Astrocyte (in vitro differentiated cells and primary cell): ENCODE measurements around the gene PDGFA. TPM values are rescaled to one million over a fixed set of nuclear protein-coding genes. Genes with fewer than 3 reads are reported as not detected.

Source experiments
- DNase-seq: peaks from one replicate; pipeline ENCODE4 v3.0.0-alpha.2; 2010; ENCODE audit warnings: low read depth
- FAIRE-seq: peaks from 2 replicates; lab custom pipeline; 2011; peaks lifted over from hg19 to GRCh38; lab: Jason Lieb, UNC
- H2AFZ ChIP-seq: 2 replicates; pipeline ENCODE4 v1.6.0; 2012; ENCODE audit warnings: low read depth, low read length, inconsistent platforms
- H3K27ac ChIP-seq: 2 replicates; pipeline ENCODE4 v1.5.1; 2011; ENCODE audit warnings: low read depth, low read length, inconsistent platforms
- H3K27me3 ChIP-seq: 2 replicates; pipeline ENCODE4 v1.6.0; 2011; ENCODE audit warnings: low read length, inconsistent platforms; ENCODE audit not compliant: insufficient read depth
- H3K36me3 ChIP-seq: 2 replicates; pipeline ENCODE4 v1.5.1; 2011; ENCODE audit warnings: low read length, inconsistent platforms; ENCODE audit not compliant: insufficient read depth
- H3K4me1 ChIP-seq: 2 replicates; pipeline ENCODE4 v1.5.1; 2011; ENCODE audit warnings: low read length, inconsistent platforms; ENCODE audit not compliant: insufficient read depth
- H3K4me2 ChIP-seq: 2 replicates; pipeline ENCODE4 v1.6.0; 2012; ENCODE audit warnings: low read length, inconsistent platforms
- H3K4me3 ChIP-seq: 2 replicates; pipeline ENCODE4 v1.5.1; 2011; ENCODE audit warnings: low read depth, mild to moderate bottlenecking, low read length, inconsistent platforms; ENCODE audit not compliant: insufficient read depth
- H3K79me2 ChIP-seq: 2 replicates; pipeline ENCODE4 v1.6.0; 2012; ENCODE audit warnings: mild to moderate bottlenecking, low read length, inconsistent platforms; ENCODE audit not compliant: insufficient read depth
- H3K9ac ChIP-seq: 2 replicates; pipeline ENCODE4 v1.6.0; 2012; ENCODE audit warnings: mild to moderate bottlenecking, low read length, inconsistent platforms
- H3K9me3 ChIP-seq: 2 replicates; pipeline ENCODE4 v1.5.1; 2012; ENCODE audit warnings: low read depth, mild to moderate bottlenecking, low read length, inconsistent platforms; ENCODE audit not compliant: insufficient read depth
- H4K20me1 ChIP-seq: 2 replicates; pipeline ENCODE4 v1.6.0; 2012; ENCODE audit warnings: low read length, inconsistent platforms; ENCODE audit not compliant: insufficient read depth
- H3K27ac Mint-ChIP-seq: one replicate; pipeline ENCODE4 v1.8.0; 2021; ENCODE audit warnings: mild to moderate bottlenecking, mixed read lengths; ENCODE audit not compliant: unreplicated experiment
- H3K27me3 Mint-ChIP-seq: one replicate; pipeline ENCODE4 v1.8.0; 2021; ENCODE audit warnings: low read depth, mixed read lengths; ENCODE audit not compliant: unreplicated experiment
- H3K36me3 Mint-ChIP-seq: one replicate; pipeline ENCODE4 v1.8.0; 2021; ENCODE audit warnings: low read depth, mixed read lengths; ENCODE audit not compliant: unreplicated experiment
- H3K4me1 Mint-ChIP-seq: one replicate; pipeline ENCODE4 v1.8.0; 2021; ENCODE audit warnings: low read depth, mixed read lengths; ENCODE audit not compliant: unreplicated experiment
- H3K4me3 Mint-ChIP-seq: one replicate; pipeline ENCODE4 v1.8.0; 2021; ENCODE audit warnings: mild to moderate bottlenecking, moderate library complexity, mixed read lengths; ENCODE audit not compliant: unreplicated experiment
- H3K9me3 Mint-ChIP-seq: one replicate; pipeline ENCODE4 v1.8.0; 2021; ENCODE audit warnings: mild to moderate bottlenecking, mixed read lengths; ENCODE audit not compliant: unreplicated experiment
- EZH2 ChIP-seq: IDR thresholded peaks from 2 replicates; pipeline ENCODE4 v1.6.1; 2012; ENCODE audit warnings: mild to moderate bottlenecking, low read length, inconsistent platforms; ENCODE audit not compliant: insufficient read depth
- total RNA-seq: library from RNA; stranded (reverse); gene quantifications from 2 replicates; pipeline ENCODE4 v1.2.1, GENCODE V29; 2021
- TF ChIP-seq, protein P1 (sequence below): IDR thresholded peaks from 2 replicates; pipeline ENCODE4 v1.5.1; 2011; ENCODE audit warnings: low read depth, mild to moderate bottlenecking, inconsistent platforms, low read length, moderate library complexity; ENCODE audit not compliant: insufficient read depth

Gene PDGFA
- total RNA-seq, 1 donor from 2014 or later: 47.1 TPM

DNA sequence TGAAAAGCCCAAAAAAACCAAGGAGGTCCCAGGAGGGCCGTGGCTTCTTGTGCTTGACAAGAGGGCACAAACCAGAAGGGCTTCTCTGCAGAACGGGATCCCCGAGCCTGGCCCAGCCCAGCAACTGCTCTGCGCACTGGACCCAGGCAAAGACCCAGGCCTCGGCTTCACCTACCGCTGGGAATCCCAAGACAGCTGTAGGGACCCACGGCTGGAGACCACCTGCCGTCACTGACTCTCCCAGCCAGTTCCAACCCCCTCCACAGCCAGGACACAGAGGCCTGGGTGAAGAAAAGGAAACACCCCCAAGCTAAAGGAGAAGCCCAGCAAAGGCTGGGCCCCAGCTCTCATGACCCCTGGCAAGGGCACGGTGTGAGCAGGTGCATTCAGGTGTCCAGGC lies 24.3 kb downstream of the PDGFA start:
- FAIRE-seq (no peak), DNase-seq (no peak)
- Histone ChIP-seq H3K9me3 (no peaks in the 10 kb centered on the region), H4K20me1 (peaks cover 34% of the 10 kb centered on the region), H3K4me3 (no peak overlapping the region), H3K27me3 (peaks cover under 1% of the 10 kb centered on the region), H3K36me3 (peaks cover 21% of the 10 kb centered on the region), H3K4me1 (no peaks in the 10 kb centered on the region), H3K9ac (no peak overlapping the region), H3K4me2 (no peak overlapping the region), H3K79me2 (peaks cover 3% of the 10 kb centered on the region), H2AFZ (no peak overlapping the region), H3K27ac (no peak overlapping the region)
- Mint-ChIP-seq H3K4me1 (no peaks in the 10 kb centered on the region), H3K4me3 (no peak overlapping the region), H3K27ac (no peak overlapping the region), H3K9me3 (no peaks in the 10 kb centered on the region), H3K36me3 (peaks cover 19% of the 10 kb centered on the region), H3K27me3 (peaks cover 3% of the 10 kb centered on the region)
- TF ChIP-seq, protein P1, sequence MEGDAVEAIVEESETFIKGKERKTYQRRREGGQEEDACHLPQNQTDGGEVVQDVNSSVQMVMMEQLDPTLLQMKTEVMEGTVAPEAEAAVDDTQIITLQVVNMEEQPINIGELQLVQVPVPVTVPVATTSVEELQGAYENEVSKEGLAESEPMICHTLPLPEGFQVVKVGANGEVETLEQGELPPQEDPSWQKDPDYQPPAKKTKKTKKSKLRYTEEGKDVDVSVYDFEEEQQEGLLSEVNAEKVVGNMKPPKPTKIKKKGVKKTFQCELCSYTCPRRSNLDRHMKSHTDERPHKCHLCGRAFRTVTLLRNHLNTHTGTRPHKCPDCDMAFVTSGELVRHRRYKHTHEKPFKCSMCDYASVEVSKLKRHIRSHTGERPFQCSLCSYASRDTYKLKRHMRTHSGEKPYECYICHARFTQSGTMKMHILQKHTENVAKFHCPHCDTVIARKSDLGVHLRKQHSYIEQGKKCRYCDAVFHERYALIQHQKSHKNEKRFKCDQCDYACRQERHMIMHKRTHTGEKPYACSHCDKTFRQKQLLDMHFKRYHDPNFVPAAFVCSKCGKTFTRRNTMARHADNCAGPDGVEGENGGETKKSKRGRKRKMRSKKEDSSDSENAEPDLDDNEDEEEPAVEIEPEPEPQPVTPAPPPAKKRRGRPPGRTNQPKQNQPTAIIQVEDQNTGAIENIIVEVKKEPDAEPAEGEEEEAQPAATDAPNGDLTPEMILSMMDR: no peak
- TF ChIP-seq EZH2: no peak

DNA sequence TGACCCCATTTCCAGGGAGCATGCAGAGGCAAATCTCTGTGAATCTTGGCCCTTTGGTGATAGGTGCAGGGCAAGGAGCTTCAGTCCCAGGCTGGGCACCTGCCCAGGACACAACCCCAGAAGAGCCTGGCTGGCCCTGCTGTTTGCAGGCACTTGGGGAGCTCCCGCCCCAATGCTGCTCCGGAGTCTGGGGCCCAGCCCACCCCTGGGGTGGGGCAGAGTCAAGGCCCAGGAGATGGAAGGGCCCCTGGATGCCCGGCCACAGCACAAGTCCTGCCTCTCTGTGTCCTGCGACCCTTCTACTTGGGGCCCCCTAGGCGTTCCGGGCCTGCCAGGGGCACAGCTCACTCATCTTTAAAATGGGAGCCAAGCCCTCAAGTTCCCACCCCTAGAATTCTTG lies 24.7 kb downstream of the PDGFA start:
- no peaks in the 10 kb centered on the region for H3K4me1 ChIP-seq
- Mint-ChIP-seq H3K9me3 (no peaks in the 10 kb centered on the region), H3K27me3 (peaks cover 3% of the 10 kb centered on the region), H3K4me1 (no peaks in the 10 kb centered on the region), H3K4me3 (no peak overlapping the region), H3K36me3 (peaks cover 17% of the 10 kb centered on the region), H3K27ac (no peak overlapping the region)
- H4K20me1 ChIP-seq: peaks cover 30% of the 10 kb centered on the region
- no peak overlapping the region for H3K4me2 ChIP-seq
- no peak for TF ChIP-seq EZH2
- TF ChIP-seq, protein P1: no peak
- H3K9ac ChIP-seq: no peak overlapping the region
- no peak overlapping the region for H2AFZ ChIP-seq
- H3K27ac ChIP-seq: no peak overlapping the region
- peaks cover 17% of the 10 kb centered on the region for H3K36me3 ChIP-seq
- H3K4me3 ChIP-seq: no peak overlapping the region
- FAIRE-seq (no peak), DNase-seq (no peak)
- no peaks in the 10 kb centered on the region for H3K79me2 ChIP-seq
- H3K9me3 ChIP-seq: no peaks in the 10 kb centered on the region
- H3K27me3 ChIP-seq: peaks cover 3% of the 10 kb centered on the region

DNA sequence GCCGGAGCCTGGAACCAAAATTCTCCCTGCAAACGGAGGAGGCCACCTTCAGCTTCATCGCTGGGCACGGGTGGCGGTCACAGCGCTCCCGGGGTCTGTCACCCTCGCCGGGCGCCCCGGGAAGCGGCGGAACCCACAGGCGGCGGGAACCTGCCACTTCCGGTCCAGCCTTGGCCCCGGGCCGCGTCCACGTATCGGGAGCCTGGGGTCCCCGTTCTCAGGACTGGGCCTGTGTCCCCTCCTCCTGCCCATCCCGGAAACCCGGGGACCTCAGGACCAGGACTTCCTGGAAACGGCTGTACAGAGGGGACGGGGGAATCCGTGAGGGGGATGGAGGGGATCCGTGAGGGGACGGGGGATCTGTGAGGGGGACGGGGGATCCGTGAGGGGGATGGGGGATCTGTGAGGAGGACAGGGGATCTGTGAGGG lies 25.4 kb downstream of the PDGFA start:
- peaks cover 26% of the 10 kb centered on the region for H4K20me1 ChIP-seq
- Mint-ChIP-seq H3K4me1 (no peaks in the 10 kb centered on the region), H3K9me3 (no peaks in the 10 kb centered on the region), H3K4me3 (no peak overlapping the region), H3K36me3 (peaks cover 14% of the 10 kb centered on the region), H3K27ac (no peak overlapping the region), H3K27me3 (peaks cover 9% of the 10 kb centered on the region)
- no peak overlapping the region for H3K4me2 ChIP-seq
- no peak for FAIRE-seq
- no peak overlapping the region for H3K9ac ChIP-seq
- no peak overlapping the region for H2AFZ ChIP-seq
- H3K4me1 ChIP-seq: no peaks in the 10 kb centered on the region
- TF ChIP-seq EZH2: no peak
- TF ChIP-seq, protein P1: no peak
- H3K27ac ChIP-seq: no peak overlapping the region
- H3K79me2 ChIP-seq: no peaks in the 10 kb centered on the region
- no peak for DNase-seq
- no peaks in the 10 kb centered on the region for H3K9me3 ChIP-seq
- H3K27me3 ChIP-seq: peaks cover 6% of the 10 kb centered on the region
- H3K4me3 ChIP-seq: no peak overlapping the region
- H3K36me3 ChIP-seq: peaks cover 13% of the 10 kb centered on the region
